Activated T-helper 17 cell treated with anti-CD3 and anti-CD28 coated beads, Interleukin-2, amount 50 U/mL, for 72 hours (primary cell): ENCODE data around the gene POLR3G. TPM values are rescaled to one million over a fixed set of nuclear protein-coding genes. Genes with fewer than 3 reads are reported as not detected.

ENCODE experiments used
- ATAC-seq: fragments of 150-1000 bp; cut with Tn5 transposase; replicated peaks from 2 replicates; pipeline ENCODE4 v1.10.0; 2021; ENCODE audit warnings: mild to moderate bottlenecking, moderate library complexity
- H3K27ac Mint-ChIP-seq: one replicate; pipeline ENCODE4 v1.8.0; 2022; ENCODE audit warnings: mixed read lengths
- H3K27me3 Mint-ChIP-seq: one replicate; pipeline ENCODE4 v1.8.0; 2022; ENCODE audit warnings: mixed read lengths
- H3K36me3 Mint-ChIP-seq: one replicate; pipeline ENCODE4 v1.8.0; 2022; ENCODE audit warnings: low read depth, mild to moderate bottlenecking, mixed read lengths
- H3K4me1 Mint-ChIP-seq: one replicate; pipeline ENCODE4 v1.8.0; 2022; ENCODE audit warnings: mixed read lengths
- H3K4me3 Mint-ChIP-seq: one replicate; pipeline ENCODE4 v1.8.0; 2022; ENCODE audit warnings: mild to moderate bottlenecking, mixed read lengths
- H3K9me3 Mint-ChIP-seq: one replicate; pipeline ENCODE4 v1.8.0; 2022; ENCODE audit warnings: mixed read lengths
- total RNA-seq, 2 donors: library from RNA; stranded (reverse); gene quantifications; one replicate each; pipeline ENCODE4 v1.2.3, GENCODE V29; 2022

The POLR3G gene
- total RNA-seq, 2 donors from 2014 or later, result 5.3 to 22.9 TPM

- H3K9me3 Mint-ChIP-seq, result no peaks in the 10 kb centered on the region
- H3K4me3 Mint-ChIP-seq, result peak within 1 kb of the TSS; percentile 99
- peaks cover 14% of the 10 kb centered on the region for H3K27me3 Mint-ChIP-seq
- H3K27ac Mint-ChIP-seq, result peak within 1 kb of the TSS; percentile 98
- ATAC-seq, result peak; percentile 93
- H3K4me1 Mint-ChIP-seq, result peaks cover 16% of the 10 kb centered on the region
- H3K36me3 Mint-ChIP-seq, result peaks cover 41% of the 10 kb centered on the region
These were observed 54.7 kb downstream of the POLR3G start, which contains the start of gene LYSMD3 for GRCh38 chr5:90529194-90529938. LYSMD3 (minus strand) TSS chr5:90529584; CDS start chr5:90525289, 4,295 bp downstream.

- Mint-ChIP-seq H3K27me3 (peaks cover 18% of the 10 kb centered on the region), H3K9me3 (no peaks in the 10 kb centered on the region), H3K4me1 (peaks cover 16% of the 10 kb centered on the region), H3K4me3 (peak overlapping the region; percentile 99), H3K36me3 (peaks cover 34% of the 10 kb centered on the region), H3K27ac (peak overlapping the region; percentile 98)
- peak; percentile 64 for ATAC-seq
These were observed 55.4 kb downstream of the POLR3G start for GRCh38 chr5:90529939-90530677.

- Mint-ChIP-seq H3K4me3 (peak overlapping the region; percentile 99), H3K4me1 (peaks cover 16% of the 10 kb centered on the region), H3K9me3 (no peaks in the 10 kb centered on the region), H3K27ac (no peak overlapping the region), H3K27me3 (peaks cover 24% of the 10 kb centered on the region), H3K36me3 (peaks cover 26% of the 10 kb centered on the region)
- ATAC-seq, result no peak
These were observed 56.2 kb downstream of the POLR3G start for GRCh38 chr5:90530736-90531487.

GRCh38 chr5:90533794-90534193 lies 59.1 kb downstream of the POLR3G start:
- H3K4me3 Mint-ChIP-seq, result no peak overlapping the region
- ATAC-seq, result no peak
- H3K36me3 Mint-ChIP-seq, result no peaks in the 10 kb centered on the region
- no peak overlapping the region for H3K27ac Mint-ChIP-seq
- H3K4me1 Mint-ChIP-seq, result no peaks in the 10 kb centered on the region
- no peaks in the 10 kb centered on the region for H3K9me3 Mint-ChIP-seq
- peaks cover 30% of the 10 kb centered on the region for H3K27me3 Mint-ChIP-seq

GRCh38 chr5:90534922-90535321 lies 60.3 kb downstream of the POLR3G start:
- Mint-ChIP-seq H3K36me3 (no peaks in the 10 kb centered on the region), H3K4me1 (no peaks in the 10 kb centered on the region), H3K27ac (no peak overlapping the region), H3K4me3 (no peak overlapping the region), H3K9me3 (no peaks in the 10 kb centered on the region), H3K27me3 (peaks cover 36% of the 10 kb centered on the region)
- no peak for ATAC-seq

GRCh38 chr5:90542827-90543519 lies 68.3 kb downstream of the POLR3G start:
- ATAC-seq, result no peak
- H3K4me3 Mint-ChIP-seq, result no peak overlapping the region
- peaks cover 36% of the 10 kb centered on the region for H3K27me3 Mint-ChIP-seq
- no peaks in the 10 kb centered on the region for H3K36me3 Mint-ChIP-seq
- H3K9me3 Mint-ChIP-seq, result no peaks in the 10 kb centered on the region
- no peak overlapping the region for H3K27ac Mint-ChIP-seq
- no peaks in the 10 kb centered on the region for H3K4me1 Mint-ChIP-seq

- no peak for ATAC-seq
These were observed 70.8 kb downstream of the POLR3G start for GRCh38 chr5:90545511-90545910.

GRCh38 chr5:90546216-90546837 lies 71.7 kb downstream of the POLR3G start:
- no peak for ATAC-seq
- no peak overlapping the region for H3K4me3 Mint-ChIP-seq
- H3K36me3 Mint-ChIP-seq, result no peaks in the 10 kb centered on the region
- no peak overlapping the region for H3K27ac Mint-ChIP-seq
- peaks cover 27% of the 10 kb centered on the region for H3K27me3 Mint-ChIP-seq
- no peaks in the 10 kb centered on the region for H3K9me3 Mint-ChIP-seq
- H3K4me1 Mint-ChIP-seq, result no peaks in the 10 kb centered on the region

More at GRCh38 chr5:90545511-90545910, 70.8 kb downstream of the POLR3G start:
- Mint-ChIP-seq H3K9me3 (no peaks in the 10 kb centered on the region), H3K27ac (no peak overlapping the region), H3K4me1 (no peaks in the 10 kb centered on the region), H3K36me3 (no peaks in the 10 kb centered on the region), H3K27me3 (peaks cover 31% of the 10 kb centered on the region), H3K4me3 (no peak overlapping the region)

- H3K36me3 Mint-ChIP-seq, result no peaks in the 10 kb centered on the region
- no peak overlapping the region for H3K4me3 Mint-ChIP-seq
- no peaks in the 10 kb centered on the region for H3K9me3 Mint-ChIP-seq
- no peaks in the 10 kb centered on the region for H3K4me1 Mint-ChIP-seq
- no peak for ATAC-seq
- H3K27me3 Mint-ChIP-seq, result peaks cover 26% of the 10 kb centered on the region
- H3K27ac Mint-ChIP-seq, result no peak overlapping the region
These were observed 72.4 kb downstream of the POLR3G start for GRCh38 chr5:90547072-90547536.

- no peaks in the 10 kb centered on the region for H3K36me3 Mint-ChIP-seq
- no peak for ATAC-seq
- no peak overlapping the region for H3K4me3 Mint-ChIP-seq
- H3K9me3 Mint-ChIP-seq, result no peaks in the 10 kb centered on the region
- H3K27me3 Mint-ChIP-seq, result peaks cover 27% of the 10 kb centered on the region
- H3K27ac Mint-ChIP-seq, result no peak overlapping the region
- no peaks in the 10 kb centered on the region for H3K4me1 Mint-ChIP-seq
These were observed 73.5 kb downstream of the POLR3G start for GRCh38 chr5:90548069-90548593.

GRCh38 chr5:90549223-90549622 lies 74.6 kb downstream of the POLR3G start:
- Mint-ChIP-seq H3K36me3 (no peaks in the 10 kb centered on the region), H3K4me1 (no peaks in the 10 kb centered on the region), H3K4me3 (no peak overlapping the region), H3K27ac (no peak overlapping the region), H3K9me3 (no peaks in the 10 kb centered on the region), H3K27me3 (peaks cover 28% of the 10 kb centered on the region)
- ATAC-seq, result no peak

GRCh38 chr5:90549729-90550275 lies 75.1 kb downstream of the POLR3G start:
- no peak overlapping the region for H3K4me3 Mint-ChIP-seq
- no peaks in the 10 kb centered on the region for H3K36me3 Mint-ChIP-seq
- H3K9me3 Mint-ChIP-seq, result no peaks in the 10 kb centered on the region
- ATAC-seq, result no peak
- peaks cover 31% of the 10 kb centered on the region for H3K27me3 Mint-ChIP-seq
- no peaks in the 10 kb centered on the region for H3K4me1 Mint-ChIP-seq
- H3K27ac Mint-ChIP-seq, result no peak overlapping the region

GRCh38 chr5:90550963-90551362 lies 76.3 kb downstream of the POLR3G start:
- H3K4me1 Mint-ChIP-seq, result no peaks in the 10 kb centered on the region
- no peaks in the 10 kb centered on the region for H3K9me3 Mint-ChIP-seq
- no peak for ATAC-seq
- H3K27ac Mint-ChIP-seq, result no peak overlapping the region
- H3K4me3 Mint-ChIP-seq, result no peak overlapping the region
- no peaks in the 10 kb centered on the region for H3K36me3 Mint-ChIP-seq
- H3K27me3 Mint-ChIP-seq, result peaks cover 27% of the 10 kb centered on the region
